GM12865 (cell line): ENCODE measurements around the gene NYNRIN.
"Not testable (repeated sequence)": the region's sequence is repeated elsewhere in the genome, so short reads cannot be mapped to it uniquely, and the experiment has no call there.

Experiments used
- DNase-seq: peaks from one replicate; pipeline ENCODE4 v3.0.0; 2010; ENCODE audit warnings: low read depth
- H3K4me3 ChIP-seq: 2 replicates; pipeline ENCODE4 v1.5.1; 2011; ENCODE audit warnings: mild to moderate bottlenecking, low read depth, low read length, control low read depth
- TF ChIP-seq, protein P1 (sequence below): IDR thresholded peaks from 2 replicates; pipeline ENCODE4 v1.5.1; 2011; ENCODE audit warnings: low read length, control low read depth, low read depth, inconsistent platforms; ENCODE audit not compliant: insufficient read depth; ENCODE audit errors: missing control alignments

NYNRIN gene

DNA sequence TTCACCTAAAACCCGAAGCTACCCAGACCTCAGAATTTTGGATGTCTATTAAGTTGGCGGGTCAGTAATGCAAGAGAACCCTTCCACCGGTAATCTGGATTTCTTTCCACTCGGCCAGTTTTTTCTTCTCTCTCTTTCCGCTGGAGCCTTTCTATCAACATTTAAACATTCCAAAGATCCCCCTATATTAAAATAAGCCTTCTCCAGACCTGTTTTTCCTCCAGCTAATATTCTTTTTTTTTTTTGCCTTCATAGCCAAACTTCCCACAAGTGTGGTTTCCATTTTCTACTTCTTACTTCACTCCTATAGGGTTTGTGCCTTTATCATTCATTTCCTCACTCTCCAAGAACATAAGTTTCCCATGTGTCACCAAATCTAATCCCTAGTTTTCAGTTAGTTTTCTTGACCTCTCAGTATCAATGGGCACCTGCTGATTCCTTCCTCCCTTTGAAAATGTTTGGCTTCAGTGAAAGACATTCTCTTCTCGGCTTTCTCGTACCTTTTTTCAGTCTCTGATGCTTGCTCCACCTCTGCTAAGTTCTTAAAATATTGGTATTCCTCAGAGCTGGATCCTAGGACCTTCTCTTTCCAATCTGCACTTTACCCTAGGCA is 44.4 kb downstream of the NYNRIN start:
- DNase-seq: no peak
- TF ChIP-seq, protein P1, sequence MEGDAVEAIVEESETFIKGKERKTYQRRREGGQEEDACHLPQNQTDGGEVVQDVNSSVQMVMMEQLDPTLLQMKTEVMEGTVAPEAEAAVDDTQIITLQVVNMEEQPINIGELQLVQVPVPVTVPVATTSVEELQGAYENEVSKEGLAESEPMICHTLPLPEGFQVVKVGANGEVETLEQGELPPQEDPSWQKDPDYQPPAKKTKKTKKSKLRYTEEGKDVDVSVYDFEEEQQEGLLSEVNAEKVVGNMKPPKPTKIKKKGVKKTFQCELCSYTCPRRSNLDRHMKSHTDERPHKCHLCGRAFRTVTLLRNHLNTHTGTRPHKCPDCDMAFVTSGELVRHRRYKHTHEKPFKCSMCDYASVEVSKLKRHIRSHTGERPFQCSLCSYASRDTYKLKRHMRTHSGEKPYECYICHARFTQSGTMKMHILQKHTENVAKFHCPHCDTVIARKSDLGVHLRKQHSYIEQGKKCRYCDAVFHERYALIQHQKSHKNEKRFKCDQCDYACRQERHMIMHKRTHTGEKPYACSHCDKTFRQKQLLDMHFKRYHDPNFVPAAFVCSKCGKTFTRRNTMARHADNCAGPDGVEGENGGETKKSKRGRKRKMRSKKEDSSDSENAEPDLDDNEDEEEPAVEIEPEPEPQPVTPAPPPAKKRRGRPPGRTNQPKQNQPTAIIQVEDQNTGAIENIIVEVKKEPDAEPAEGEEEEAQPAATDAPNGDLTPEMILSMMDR: no peak
- H3K4me3 ChIP-seq: peak overlapping the region; percentile 77

DNA sequence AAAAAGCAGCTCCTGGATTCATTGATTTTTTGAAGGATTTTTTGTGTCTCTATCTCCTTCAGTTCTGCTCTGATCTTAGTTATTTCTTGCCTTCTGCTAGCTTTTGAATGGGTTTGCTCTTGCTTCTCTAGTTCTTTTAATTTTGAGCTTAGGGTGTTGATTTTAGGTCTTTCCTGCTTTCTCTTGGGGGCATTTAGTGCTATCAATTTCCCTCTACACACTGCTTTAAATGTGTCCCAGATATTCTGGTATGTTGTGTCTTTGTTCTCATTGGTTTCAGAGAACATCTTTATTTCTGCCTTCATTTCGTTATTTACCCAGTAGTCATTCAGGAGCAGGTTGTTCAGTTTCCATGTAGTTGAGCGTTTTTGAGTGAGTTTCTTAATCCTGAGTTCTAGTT is 52.0 kb downstream of the NYNRIN start:
- not testable (repeated sequence) for DNase-seq, H3K4me3 ChIP-seq

DNA sequence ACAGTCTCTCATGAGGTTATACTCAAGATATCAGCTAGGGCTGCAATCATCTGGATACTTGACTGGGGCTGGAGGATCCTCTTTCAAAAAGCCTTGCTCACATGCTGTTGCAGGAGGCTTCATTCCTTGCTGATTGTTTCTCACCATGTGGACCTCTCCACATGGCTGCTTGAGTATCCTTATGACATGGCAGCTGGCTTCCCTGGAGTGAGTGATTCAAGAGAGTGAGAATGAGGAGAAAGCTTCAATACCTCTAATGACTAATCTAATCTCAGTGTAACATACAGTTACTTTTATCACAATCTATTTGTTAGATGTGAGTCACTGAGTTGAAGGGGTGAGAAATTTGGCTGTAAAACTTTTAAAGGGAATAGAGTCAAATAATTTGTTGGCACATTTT is 58.2 kb downstream of the NYNRIN start:
- no peak overlapping the region for H3K4me3 ChIP-seq
- TF ChIP-seq, protein P1: no peak
- DNase-seq: no peak

DNA sequence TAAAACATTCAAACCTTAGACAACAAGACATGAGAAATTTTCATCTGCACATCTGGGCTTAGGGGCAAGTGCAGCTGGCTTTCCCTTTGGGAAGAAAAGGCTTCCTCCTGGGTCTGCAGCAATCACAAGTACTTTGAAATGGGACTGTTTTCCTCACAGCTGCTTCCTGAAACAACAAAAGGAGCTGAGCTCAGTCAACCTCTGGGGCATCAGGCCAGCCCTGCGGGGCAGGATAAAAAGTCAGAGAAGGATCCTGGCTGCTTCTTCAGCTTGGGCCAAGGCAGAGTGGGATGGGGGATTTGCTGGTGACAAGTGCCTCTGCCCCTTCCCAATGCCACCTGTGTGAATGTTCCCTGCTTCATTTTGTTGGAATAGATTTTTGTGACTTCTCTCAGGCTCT is 59.9 kb downstream of the NYNRIN start:
- TF ChIP-seq, protein P1: no peak
- no peak overlapping the region for H3K4me3 ChIP-seq
- no peak for DNase-seq

DNA sequence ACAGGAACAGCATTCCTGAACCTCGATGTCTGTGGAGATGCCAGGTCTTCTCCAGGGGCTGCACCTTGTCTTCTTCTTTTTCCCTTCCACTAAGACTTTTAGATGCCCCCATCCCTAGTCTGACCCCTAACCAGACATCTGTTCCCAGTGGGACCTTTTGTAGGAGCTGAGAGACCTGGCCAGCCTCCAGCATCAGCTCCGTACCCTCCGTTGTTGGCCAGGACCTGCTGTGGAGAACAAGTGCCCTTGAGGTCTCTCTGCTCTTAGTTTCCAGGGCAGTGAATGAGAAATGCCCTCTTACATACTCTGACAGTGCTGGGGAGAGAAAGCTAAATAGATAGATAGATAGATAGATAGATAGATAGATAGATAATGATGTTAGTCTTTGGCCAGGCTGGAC is 60.5 kb downstream of the NYNRIN start:
- TF ChIP-seq, protein P1: no peak
- DNase-seq: no peak
- no peak overlapping the region for H3K4me3 ChIP-seq

DNA sequence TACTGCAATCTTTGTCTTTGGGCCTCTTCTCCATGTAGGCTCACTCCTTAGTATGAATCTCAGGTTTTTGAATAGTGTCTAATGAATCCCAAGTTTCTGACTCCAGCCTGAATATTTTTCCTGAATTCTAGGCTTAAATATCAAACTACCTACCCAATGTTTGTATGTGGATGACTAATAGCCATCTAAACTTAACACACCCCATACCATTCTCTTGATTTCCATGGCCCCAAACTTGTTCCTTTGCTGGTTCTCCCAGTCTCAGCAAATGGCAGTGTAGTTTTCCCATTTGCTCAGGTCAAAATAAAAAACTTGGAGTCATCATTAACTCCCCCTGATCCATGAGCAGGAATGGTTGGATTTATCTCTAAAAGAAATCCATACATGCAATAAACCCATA is 62.5 kb downstream of the NYNRIN start:
- no peak overlapping the region for H3K4me3 ChIP-seq
- TF ChIP-seq, protein P1: no peak
- no peak for DNase-seq

DNA sequence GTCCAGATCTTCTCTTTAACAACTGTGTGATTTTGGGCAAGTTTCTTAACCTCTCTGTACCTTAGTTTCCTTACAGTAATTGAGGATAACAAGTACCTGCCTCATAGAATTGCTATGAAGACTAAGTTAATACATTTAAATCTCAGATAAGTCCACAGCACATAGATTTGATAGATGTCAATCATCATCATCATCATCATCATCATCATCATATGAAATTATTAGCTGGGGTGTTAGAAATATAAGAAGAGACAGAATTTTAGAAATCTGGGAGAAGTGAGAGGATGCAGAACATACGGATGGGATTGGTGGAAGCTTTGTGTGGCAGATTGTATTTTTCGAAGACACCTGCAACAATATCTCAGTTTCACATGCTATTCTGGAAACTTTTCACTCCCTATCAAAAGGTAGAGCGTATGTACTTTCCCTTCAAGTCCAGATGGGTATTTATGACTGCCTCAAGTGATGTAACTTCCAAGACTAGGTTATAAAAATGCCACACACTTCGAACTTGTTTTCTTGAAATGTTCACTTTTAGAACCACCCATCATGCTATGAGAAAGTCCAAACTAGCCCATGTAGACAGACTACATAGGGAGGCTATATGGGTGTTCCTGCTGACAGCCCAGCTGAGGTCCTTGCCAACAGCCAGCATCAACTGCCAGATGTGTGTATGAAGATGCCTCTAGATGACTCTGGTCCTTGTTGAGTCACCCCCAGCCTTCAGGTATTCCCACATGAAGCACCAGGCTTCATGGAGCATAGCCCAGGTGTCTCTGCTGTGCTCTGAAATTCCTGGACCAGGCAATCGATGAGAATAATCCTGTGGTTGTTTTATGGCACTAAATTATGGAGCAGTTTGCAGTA is 64.4 kb downstream of the NYNRIN start:
- TF ChIP-seq, protein P1: no peak
- no peak overlapping the region for H3K4me3 ChIP-seq

More for the DNA sequence above, 64.4 kb downstream of the NYNRIN start:
- DNase-seq: peak; percentile 21
